GM11168 (cell line): Measurements from ENCODE around the gene UGCG.
"Not testable (repeated sequence)": the region's sequence is repeated elsewhere in the genome, so short reads cannot be mapped to it uniquely, and the experiment has no call there.

ENCODE experiments used
- in situ Hi-C: fragments of 300-500 bp; cut with MboI; formaldehyde crosslinking; loops from one replicate; pipeline ENCODE4 v1.12.0; 2022; ENCODE audit warnings: low sequenced_read_pairs; ENCODE audit not compliant: unreplicated experiment

UGCG gene

GRCh38 chr9:111948109-111948508 lies 51.5 kb downstream of the UGCG start:
- in situ Hi-C loops = not testable (repeated sequence)

GRCh38 chr9:111948951-111949350 lies 52.3 kb downstream of the UGCG start:
- in situ Hi-C loops = no loop called here

- in situ Hi-C loops = no loop called here
Observed at GRCh38 chr9:111949919-111950318, 53.3 kb downstream of the UGCG start.

GRCh38 chr9:111952559-111952958 lies 55.9 kb downstream of the UGCG start:
- in situ Hi-C loops = no loop called here

- in situ Hi-C loops = no loop called here
Observed at GRCh38 chr9:111953444-111953843, 56.8 kb downstream of the UGCG start.

- in situ Hi-C loops = no loop called here
Observed at GRCh38 chr9:111955048-111955447, 58.4 kb downstream of the UGCG start.

- in situ Hi-C loops = no loop called here
Observed at GRCh38 chr9:111957856-111958631, 61.4 kb downstream of the UGCG start.

GRCh38 chr9:111959468-111960359 lies 63.1 kb downstream of the UGCG start:
- in situ Hi-C loops = no loop called here

GRCh38 chr9:111960485-111960884 lies 63.9 kb downstream of the UGCG start:
- in situ Hi-C loops = not testable (repeated sequence)

GRCh38 chr9:111961009-111961408 lies 64.4 kb downstream of the UGCG start:
- in situ Hi-C loops = no loop called here

GRCh38 chr9:111961575-111961974 lies 65.0 kb downstream of the UGCG start:
- in situ Hi-C loops = no loop called here

GRCh38 chr9:111962021-111962420 lies 65.4 kb downstream of the UGCG start:
- in situ Hi-C loops = no loop called here

GRCh38 chr9:111963995-111964394 lies 67.4 kb downstream of the UGCG start:
- in situ Hi-C loops = no loop called here

GRCh38 chr9:111965566-111966019 lies 69.0 kb downstream of the UGCG start:
- in situ Hi-C loops = no loop called here

GRCh38 chr9:111966124-111966723 lies 69.6 kb downstream of the UGCG start:
- in situ Hi-C loops = no loop called here

- in situ Hi-C loops = no loop called here
Observed at GRCh38 chr9:111966861-111967291, 70.3 kb downstream of the UGCG start.

- in situ Hi-C loops = no loop called here
Observed at GRCh38 chr9:111967621-111968020, 71.0 kb downstream of the UGCG start.

GRCh38 chr9:111969061-111969460 lies 72.4 kb downstream of the UGCG start:
- in situ Hi-C loops = no loop called here

GRCh38 chr9:111969622-111970021 lies 73.0 kb downstream of the UGCG start:
- in situ Hi-C loops = no loop called here

- in situ Hi-C loops = no loop called here
Observed at GRCh38 chr9:111970827-111971226, 74.2 kb downstream of the UGCG start.
